Measurements from ENCODE around the gene PLEKHO2. TPM values are rescaled to one million over a fixed set of nuclear protein-coding genes. Genes with fewer than 3 reads are reported as not detected.
A peak's percentile ranks its signal among the peaks of the same experiment; 100 is the strongest.
"Not testable (repeated sequence)": the region's sequence is repeated elsewhere in the genome, so short reads cannot be mapped to it uniquely, and the experiment has no call there.

Gene PLEKHO2
- total RNA-seq, 1 donor from 2014 or later: 4.2 TPM

GRCh38 chr15:64809649-64810496, 31.8 kb upstream of the PLEKHO2 start:
- Histone ChIP-seq H3K4me3 (ENCODE audit: low read depth, low read length) (no peak overlapping the region), H3K36me3 (ENCODE audit: control insufficient read depth, insufficient read depth, low read length) (no peaks in the 10 kb centered on the region), H3K27me3 (ENCODE audit: control insufficient read depth, insufficient read depth, low read length) (no peaks in the 10 kb centered on the region)
- peak; percentile 89 for TF ChIP-seq CTCF (IDR thresholded peaks at IDR 0.05; ENCODE audit: insufficient read depth, low read length, severe bottlenecking)
- peak; percentile 47 for DNase-seq (ENCODE audit: low read depth)
- no peak for FAIRE-seq

- TF ChIP-seq CTCF (IDR thresholded peaks at IDR 0.05; ENCODE audit: insufficient read depth, low read length, severe bottlenecking): no peak
- no peaks in the 10 kb centered on the region for H3K36me3 ChIP-seq (ENCODE audit: control insufficient read depth, insufficient read depth, low read length)
- no peaks in the 10 kb centered on the region for H3K27me3 ChIP-seq (ENCODE audit: control insufficient read depth, insufficient read depth, low read length)
- no peak for FAIRE-seq
- H3K4me3 ChIP-seq (ENCODE audit: low read depth, low read length): no peak overlapping the region
- no peak for DNase-seq (ENCODE audit: low read depth)
These were observed 31.0 kb upstream of the PLEKHO2 start for GRCh38 chr15:64810497-64811326.

GRCh38 chr15:64813075-64813474, 28.6 kb upstream of the PLEKHO2 start:
- Histone ChIP-seq H3K27me3 (ENCODE audit: control insufficient read depth, insufficient read depth, low read length) (no peaks in the 10 kb centered on the region), H3K4me3 (ENCODE audit: low read depth, low read length) (no peak overlapping the region), H3K36me3 (ENCODE audit: control insufficient read depth, insufficient read depth, low read length) (no peaks in the 10 kb centered on the region)
- TF ChIP-seq CTCF (IDR thresholded peaks at IDR 0.05; ENCODE audit: insufficient read depth, low read length, severe bottlenecking): no peak
- no peak for DNase-seq (ENCODE audit: low read depth)
- no peak for FAIRE-seq

GRCh38 chr15:64814283-64814682, 27.4 kb upstream of the PLEKHO2 start:
- not testable (repeated sequence) for FAIRE-seq; DNase-seq (ENCODE audit: low read depth); H3K27me3 ChIP-seq (ENCODE audit: control insufficient read depth, insufficient read depth, low read length); H3K4me3 ChIP-seq (ENCODE audit: low read depth, low read length); H3K36me3 ChIP-seq (ENCODE audit: control insufficient read depth, insufficient read depth, low read length)

- not testable (repeated sequence) for H3K4me3 ChIP-seq (ENCODE audit: low read depth, low read length); H3K36me3 ChIP-seq (ENCODE audit: control insufficient read depth, insufficient read depth, low read length); FAIRE-seq; DNase-seq (ENCODE audit: low read depth); H3K27me3 ChIP-seq (ENCODE audit: control insufficient read depth, insufficient read depth, low read length)
These were observed 26.8 kb upstream of the PLEKHO2 start for GRCh38 chr15:64814965-64815364.

- Histone ChIP-seq H3K36me3 (ENCODE audit: control insufficient read depth, insufficient read depth, low read length) (no peaks in the 10 kb centered on the region), H3K4me3 (ENCODE audit: low read depth, low read length) (no peak overlapping the region), H3K27me3 (ENCODE audit: control insufficient read depth, insufficient read depth, low read length) (no peaks in the 10 kb centered on the region)
- DNase-seq (ENCODE audit: low read depth) (no peak), FAIRE-seq (no peak)
- no peak for TF ChIP-seq CTCF (IDR thresholded peaks at IDR 0.05; ENCODE audit: insufficient read depth, low read length, severe bottlenecking)
These were observed 25.3 kb upstream of the PLEKHO2 start for GRCh38 chr15:64816452-64816851.

Data from bronchial epithelial cell (primary cell).